HCT116 (cell line): ENCODE measurements around the gene WDFY2.
A peak's percentile ranks its signal among the peaks of the same experiment; 100 is the strongest.

ENCODE experiments used
- CEBPB ChIP-seq: IDR thresholded peaks from 2 replicates; pipeline ENCODE4 v1.6.1; 2012; ENCODE audit warnings: low read depth
- POLR2AphosphoS5 ChIP-seq: IDR thresholded peaks from 2 replicates; pipeline ENCODE4 v1.6.1; 2011; ENCODE audit warnings: mild to moderate bottlenecking, low read depth, low read length, moderate library complexity
- SRF ChIP-seq: IDR thresholded peaks from 2 replicates; pipeline ENCODE4 v1.6.1; 2012; ENCODE audit warnings: low read depth
- YY1 ChIP-seq: IDR thresholded peaks from 2 replicates; pipeline ENCODE4 v1.6.1; 2011; ENCODE audit warnings: low read length, low read depth, moderate library complexity, mild to moderate bottlenecking; ENCODE audit not compliant: insufficient replicate concordance; ENCODE audit errors: extremely low read depth
- TF ChIP-seq, protein P1 (sequence below): IDR thresholded peaks from 2 replicates; pipeline ENCODE4 v1.6.1; 2011; ENCODE audit warnings: mild to moderate bottlenecking, low read length, moderate library complexity; ENCODE audit not compliant: insufficient replicate concordance; ENCODE audit errors: extremely low read depth
- TF ChIP-seq, protein P2 (sequence below), 3 experiments: fragments of 200-600 bp in 1 of 3; sonication (generic) in 1 of 3; IDR thresholded peaks in 2 of 3; conservative IDR thresholded peaks in 1 of 3; 2 replicates each; pipeline ENCODE4 v1.5.1; 2012 to 2017; ENCODE audit warnings: low read depth in 2 of 3, low read length in 2 of 3, antibody characterized with exemption in 1 of 3, borderline replicate concordance in 1 of 3, control low read depth in 1 of 3, mild to moderate bottlenecking in 1 of 3, mixed read lengths in 1 of 3, mixed run types in 1 of 3, moderate library complexity in 1 of 3; ENCODE audit not compliant: insufficient read depth in 1 of 3
- TF ChIP-seq, protein P3 (sequence below): IDR thresholded peaks from 2 replicates; pipeline ENCODE4 v1.6.1; 2012; ENCODE audit warnings: low read depth
- TF ChIP-seq, protein P4 (sequence below): IDR thresholded peaks from 2 replicates; pipeline ENCODE4 v1.6.1; 2012

DNA sequence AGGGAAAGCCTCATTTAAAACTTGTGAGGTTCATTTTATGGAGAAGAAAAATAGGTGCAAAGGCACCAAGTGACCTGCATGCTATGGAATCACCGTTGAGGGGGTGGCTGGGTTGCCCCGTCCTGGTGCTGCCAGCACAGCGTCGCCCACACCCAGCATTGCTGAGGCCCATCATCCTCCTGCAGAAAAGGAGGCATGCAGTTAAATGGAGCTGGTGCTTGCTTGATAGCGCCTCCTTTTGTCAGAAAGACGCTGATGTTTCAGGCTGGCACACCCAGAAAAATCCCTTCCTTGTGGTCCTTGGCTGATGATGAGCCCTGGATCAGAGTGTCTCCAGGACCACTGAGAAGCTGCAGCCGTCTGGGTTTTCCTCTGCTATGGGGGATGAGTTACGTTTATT lies 182.8 kb downstream of the WDFY2 start:
- TF ChIP-seq CEBPB (no peak), SRF (no peak), POLR2AphosphoS5 (no peak), YY1 (no peak)
- TF ChIP-seq, protein P1, sequence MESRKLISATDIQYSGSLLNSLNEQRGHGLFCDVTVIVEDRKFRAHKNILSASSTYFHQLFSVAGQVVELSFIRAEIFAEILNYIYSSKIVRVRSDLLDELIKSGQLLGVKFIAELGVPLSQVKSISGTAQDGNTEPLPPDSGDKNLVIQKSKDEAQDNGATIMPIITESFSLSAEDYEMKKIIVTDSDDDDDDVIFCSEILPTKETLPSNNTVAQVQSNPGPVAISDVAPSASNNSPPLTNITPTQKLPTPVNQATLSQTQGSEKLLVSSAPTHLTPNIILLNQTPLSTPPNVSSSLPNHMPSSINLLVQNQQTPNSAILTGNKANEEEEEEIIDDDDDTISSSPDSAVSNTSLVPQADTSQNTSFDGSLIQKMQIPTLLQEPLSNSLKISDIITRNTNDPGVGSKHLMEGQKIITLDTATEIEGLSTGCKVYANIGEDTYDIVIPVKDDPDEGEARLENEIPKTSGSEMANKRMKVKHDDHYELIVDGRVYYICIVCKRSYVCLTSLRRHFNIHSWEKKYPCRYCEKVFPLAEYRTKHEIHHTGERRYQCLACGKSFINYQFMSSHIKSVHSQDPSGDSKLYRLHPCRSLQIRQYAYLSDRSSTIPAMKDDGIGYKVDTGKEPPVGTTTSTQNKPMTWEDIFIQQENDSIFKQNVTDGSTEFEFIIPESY = no peak
- TF ChIP-seq, protein P2, sequence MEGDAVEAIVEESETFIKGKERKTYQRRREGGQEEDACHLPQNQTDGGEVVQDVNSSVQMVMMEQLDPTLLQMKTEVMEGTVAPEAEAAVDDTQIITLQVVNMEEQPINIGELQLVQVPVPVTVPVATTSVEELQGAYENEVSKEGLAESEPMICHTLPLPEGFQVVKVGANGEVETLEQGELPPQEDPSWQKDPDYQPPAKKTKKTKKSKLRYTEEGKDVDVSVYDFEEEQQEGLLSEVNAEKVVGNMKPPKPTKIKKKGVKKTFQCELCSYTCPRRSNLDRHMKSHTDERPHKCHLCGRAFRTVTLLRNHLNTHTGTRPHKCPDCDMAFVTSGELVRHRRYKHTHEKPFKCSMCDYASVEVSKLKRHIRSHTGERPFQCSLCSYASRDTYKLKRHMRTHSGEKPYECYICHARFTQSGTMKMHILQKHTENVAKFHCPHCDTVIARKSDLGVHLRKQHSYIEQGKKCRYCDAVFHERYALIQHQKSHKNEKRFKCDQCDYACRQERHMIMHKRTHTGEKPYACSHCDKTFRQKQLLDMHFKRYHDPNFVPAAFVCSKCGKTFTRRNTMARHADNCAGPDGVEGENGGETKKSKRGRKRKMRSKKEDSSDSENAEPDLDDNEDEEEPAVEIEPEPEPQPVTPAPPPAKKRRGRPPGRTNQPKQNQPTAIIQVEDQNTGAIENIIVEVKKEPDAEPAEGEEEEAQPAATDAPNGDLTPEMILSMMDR (IDR thresholded peaks at IDR 0.05 in 2 of 3, conservative IDR thresholded peaks at IDR 0.05 in 1 of 3; ENCODE audit: borderline replicate concordance in 1 of 3, insufficient read depth in 1 of 3, low read depth in 2 of 3, low read length in 2 of 3) = peak in 2 of 3 experiments; percentile 44; a peak in 3 of 6 replicates
- TF ChIP-seq, protein P3, sequence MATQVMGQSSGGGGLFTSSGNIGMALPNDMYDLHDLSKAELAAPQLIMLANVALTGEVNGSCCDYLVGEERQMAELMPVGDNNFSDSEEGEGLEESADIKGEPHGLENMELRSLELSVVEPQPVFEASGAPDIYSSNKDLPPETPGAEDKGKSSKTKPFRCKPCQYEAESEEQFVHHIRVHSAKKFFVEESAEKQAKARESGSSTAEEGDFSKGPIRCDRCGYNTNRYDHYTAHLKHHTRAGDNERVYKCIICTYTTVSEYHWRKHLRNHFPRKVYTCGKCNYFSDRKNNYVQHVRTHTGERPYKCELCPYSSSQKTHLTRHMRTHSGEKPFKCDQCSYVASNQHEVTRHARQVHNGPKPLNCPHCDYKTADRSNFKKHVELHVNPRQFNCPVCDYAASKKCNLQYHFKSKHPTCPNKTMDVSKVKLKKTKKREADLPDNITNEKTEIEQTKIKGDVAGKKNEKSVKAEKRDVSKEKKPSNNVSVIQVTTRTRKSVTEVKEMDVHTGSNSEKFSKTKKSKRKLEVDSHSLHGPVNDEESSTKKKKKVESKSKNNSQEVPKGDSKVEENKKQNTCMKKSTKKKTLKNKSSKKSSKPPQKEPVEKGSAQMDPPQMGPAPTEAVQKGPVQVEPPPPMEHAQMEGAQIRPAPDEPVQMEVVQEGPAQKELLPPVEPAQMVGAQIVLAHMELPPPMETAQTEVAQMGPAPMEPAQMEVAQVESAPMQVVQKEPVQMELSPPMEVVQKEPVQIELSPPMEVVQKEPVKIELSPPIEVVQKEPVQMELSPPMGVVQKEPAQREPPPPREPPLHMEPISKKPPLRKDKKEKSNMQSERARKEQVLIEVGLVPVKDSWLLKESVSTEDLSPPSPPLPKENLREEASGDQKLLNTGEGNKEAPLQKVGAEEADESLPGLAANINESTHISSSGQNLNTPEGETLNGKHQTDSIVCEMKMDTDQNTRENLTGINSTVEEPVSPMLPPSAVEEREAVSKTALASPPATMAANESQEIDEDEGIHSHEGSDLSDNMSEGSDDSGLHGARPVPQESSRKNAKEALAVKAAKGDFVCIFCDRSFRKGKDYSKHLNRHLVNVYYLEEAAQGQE = no peak
- TF ChIP-seq, protein P4, sequence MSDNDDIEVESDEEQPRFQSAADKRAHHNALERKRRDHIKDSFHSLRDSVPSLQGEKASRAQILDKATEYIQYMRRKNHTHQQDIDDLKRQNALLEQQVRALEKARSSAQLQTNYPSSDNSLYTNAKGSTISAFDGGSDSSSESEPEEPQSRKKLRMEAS = no peak
